Measurements from ENCODE around the gene UBE4B.

The UBE4B gene

GRCh38 chr1:10105484-10105883 lies 72.7 kb downstream of the UBE4B start:
- TF ChIP-seq, protein P1, sequence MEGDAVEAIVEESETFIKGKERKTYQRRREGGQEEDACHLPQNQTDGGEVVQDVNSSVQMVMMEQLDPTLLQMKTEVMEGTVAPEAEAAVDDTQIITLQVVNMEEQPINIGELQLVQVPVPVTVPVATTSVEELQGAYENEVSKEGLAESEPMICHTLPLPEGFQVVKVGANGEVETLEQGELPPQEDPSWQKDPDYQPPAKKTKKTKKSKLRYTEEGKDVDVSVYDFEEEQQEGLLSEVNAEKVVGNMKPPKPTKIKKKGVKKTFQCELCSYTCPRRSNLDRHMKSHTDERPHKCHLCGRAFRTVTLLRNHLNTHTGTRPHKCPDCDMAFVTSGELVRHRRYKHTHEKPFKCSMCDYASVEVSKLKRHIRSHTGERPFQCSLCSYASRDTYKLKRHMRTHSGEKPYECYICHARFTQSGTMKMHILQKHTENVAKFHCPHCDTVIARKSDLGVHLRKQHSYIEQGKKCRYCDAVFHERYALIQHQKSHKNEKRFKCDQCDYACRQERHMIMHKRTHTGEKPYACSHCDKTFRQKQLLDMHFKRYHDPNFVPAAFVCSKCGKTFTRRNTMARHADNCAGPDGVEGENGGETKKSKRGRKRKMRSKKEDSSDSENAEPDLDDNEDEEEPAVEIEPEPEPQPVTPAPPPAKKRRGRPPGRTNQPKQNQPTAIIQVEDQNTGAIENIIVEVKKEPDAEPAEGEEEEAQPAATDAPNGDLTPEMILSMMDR (IDR thresholded peaks at IDR 0.05) = no peak

DNA sequence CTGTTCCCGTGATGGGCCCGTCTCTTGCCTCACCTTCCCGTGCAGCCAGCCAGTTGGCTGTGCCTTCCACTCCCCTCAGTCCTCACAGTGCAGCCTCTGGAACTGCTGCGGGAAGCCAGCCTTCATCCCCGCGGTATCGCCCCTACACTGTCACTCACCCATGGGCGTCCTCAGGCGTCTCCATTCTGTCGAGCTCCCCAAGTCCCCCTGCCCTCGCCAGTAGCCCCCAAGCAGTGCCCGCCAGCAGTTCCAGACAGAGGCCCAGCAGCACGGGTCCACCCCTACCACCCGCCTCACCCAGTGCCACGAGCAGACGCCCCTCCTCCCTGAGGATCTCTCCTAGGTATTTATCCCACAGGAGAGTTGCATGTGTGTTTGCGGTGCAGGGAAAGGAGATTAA lies 73.5 kb downstream of the UBE4B start:
- TF ChIP-seq, protein P1 (IDR thresholded peaks at IDR 0.05) = no peak

- TF ChIP-seq, protein P1 (IDR thresholded peaks at IDR 0.05) = no peak
These were observed 74.2 kb downstream of the UBE4B start for GRCh38 chr1:10106756-10107475.

- TF ChIP-seq, protein P1 (IDR thresholded peaks at IDR 0.05) = no peak
These were observed 75.4 kb downstream of the UBE4B start for GRCh38 chr1:10108134-10108663.

GRCh38 chr1:10108948-10109708 lies 76.4 kb downstream of the UBE4B start:
- TF ChIP-seq, protein P1 (IDR thresholded peaks at IDR 0.05) = no peak

DNA sequence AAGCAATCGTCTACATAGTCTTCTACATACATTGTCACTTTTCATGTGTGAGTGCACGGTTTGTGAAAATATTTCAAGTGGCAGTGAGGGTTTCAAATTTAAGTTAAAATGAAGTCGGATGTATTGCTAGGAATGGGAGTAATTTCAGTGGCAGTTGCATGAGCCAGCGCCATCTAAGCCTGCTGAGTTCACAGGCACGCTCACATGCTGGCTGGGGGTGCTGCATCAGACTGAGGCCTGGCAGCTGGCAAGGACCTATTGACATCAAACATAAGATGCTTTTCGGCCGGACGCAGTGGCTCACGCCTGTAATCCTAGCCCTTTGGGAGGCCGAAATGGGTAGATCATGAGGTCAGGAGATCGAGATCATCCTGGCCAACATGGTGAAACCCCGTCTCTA lies 80.7 kb downstream of the UBE4B start:
- TF ChIP-seq, protein P1 (IDR thresholded peaks at IDR 0.05) = no peak

DNA sequence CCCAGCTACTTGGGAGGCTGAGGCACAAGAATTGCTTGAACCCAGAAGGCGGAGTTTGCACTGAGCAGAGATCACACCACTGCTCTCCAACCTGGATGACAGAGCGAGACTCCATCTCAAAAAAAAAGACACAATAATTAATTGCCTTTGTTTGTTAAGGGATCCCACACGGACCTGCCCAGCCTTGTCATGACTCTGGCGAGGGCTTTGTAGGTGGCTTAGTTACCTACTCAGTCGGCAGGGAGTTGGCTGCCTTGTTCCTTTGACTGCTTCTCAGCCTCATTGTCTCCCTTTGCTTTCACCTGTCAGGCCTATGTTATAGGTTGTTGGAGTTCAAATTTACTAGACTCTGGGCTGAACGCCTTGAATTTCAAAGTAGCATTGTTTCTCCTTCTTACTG lies 82.0 kb downstream of the UBE4B start:
- TF ChIP-seq, protein P1 (IDR thresholded peaks at IDR 0.05) = no peak
